GM23338 (cell line): ENCODE data around the gene CRTC3. TPM values are rescaled to one million over a fixed set of nuclear protein-coding genes. Genes with fewer than 3 reads are reported as not detected.

Experiments used
- ATAC-seq: fragments of 200-7000 bp; cut with Tn5 transposase; 3 replicates; pipeline ENCODE4 v1.9.1; 2020
- DNase-seq: peaks from one replicate; pipeline ENCODE4 v3.0.0-alpha.2; 2015; ENCODE audit warnings: low spot score
- H2AFZ ChIP-seq: fragments of 200-600 bp; sonication (generic); 2 replicates; pipeline ENCODE4 v1.8.0; 2016; ENCODE audit warnings: antibody characterized with exemption, mild to moderate bottlenecking, moderate library complexity
- H3F3A ChIP-seq: fragments of 200-600 bp; sonication (generic); replicated peaks from 2 replicates; pipeline ENCODE4 v1.8.0; 2017; ENCODE audit warnings: antibody characterized with exemption, mixed run types, low read depth
- H3K27ac ChIP-seq: fragments of 200-600 bp; sonication (generic); 2 replicates; pipeline ENCODE4 v1.6.1; 2016; ENCODE audit warnings: low read depth
- H3K27me3 ChIP-seq: fragments of 200-600 bp; sonication (generic); 2 replicates; pipeline ENCODE4 v1.8.0; 2016; ENCODE audit warnings: mild to moderate bottlenecking, mixed run types, moderate library complexity; ENCODE audit not compliant: insufficient read depth
- H3K36me3 ChIP-seq: fragments of 200-600 bp; sonication (generic); 2 replicates; pipeline ENCODE4 v1.8.0; 2016; ENCODE audit warnings: mild to moderate bottlenecking; ENCODE audit not compliant: insufficient read depth
- H3K4me1 ChIP-seq: fragments of 200-600 bp; sonication (generic); 2 replicates; pipeline ENCODE4 v1.8.0; 2016; ENCODE audit warnings: mild to moderate bottlenecking, moderate library complexity; ENCODE audit not compliant: insufficient read depth
- H3K4me2 ChIP-seq: fragments of 200-600 bp; sonication (generic); 2 replicates; pipeline ENCODE4 v1.7.1; 2017; ENCODE audit warnings: mixed run types
- H3K4me3 ChIP-seq: fragments of 200-600 bp; sonication (generic); 2 replicates; pipeline ENCODE4 v1.6.1; 2016; ENCODE audit warnings: mixed run types
- H3K79me2 ChIP-seq: fragments of 200-600 bp; sonication (generic); replicated peaks from 2 replicates; pipeline ENCODE4 v1.8.0; 2017; ENCODE audit warnings: mild to moderate bottlenecking; ENCODE audit not compliant: insufficient read depth
- H3K9me2 ChIP-seq: fragments of 200-600 bp; sonication (generic); 2 replicates; pipeline ENCODE4 v1.8.0; 2017; ENCODE audit not compliant: insufficient read depth
- H4K20me1 ChIP-seq: fragments of 200-600 bp; sonication (generic); replicated peaks from 2 replicates; pipeline ENCODE4 v1.8.0; 2017; ENCODE audit warnings: mild to moderate bottlenecking; ENCODE audit not compliant: insufficient read depth
- H3K27ac Mint-ChIP-seq: 2 replicates; pipeline ENCODE4 v1.8.0; 2020; ENCODE audit warnings: inconsistent platforms, mild to moderate bottlenecking, moderate library complexity, mixed read lengths
- H3K27me3 Mint-ChIP-seq: 3 replicates; pipeline ENCODE4 v1.8.0; 2022; ENCODE audit warnings: low read depth, mild to moderate bottlenecking, moderate library complexity, mixed read lengths, inconsistent platforms; ENCODE audit not compliant: insufficient read depth, poor library complexity
- H3K36me3 Mint-ChIP-seq: 3 replicates; pipeline ENCODE4 v1.8.0; 2021; ENCODE audit warnings: low read depth, mild to moderate bottlenecking, inconsistent platforms, moderate library complexity, mixed read lengths
- H3K4me1 Mint-ChIP-seq: 3 replicates; pipeline ENCODE4 v1.8.0; 2020; ENCODE audit warnings: mild to moderate bottlenecking, inconsistent platforms, mixed read lengths
- H3K4me3 Mint-ChIP-seq: 3 replicates; pipeline ENCODE4 v1.8.0; 2021; ENCODE audit warnings: moderate library complexity, mild to moderate bottlenecking, inconsistent platforms, mixed read lengths
- H3K9me3 Mint-ChIP-seq: 3 replicates; pipeline ENCODE4 v1.8.0; 2020; ENCODE audit warnings: moderate library complexity, mild to moderate bottlenecking, inconsistent platforms, mixed read lengths
- CREB1 ChIP-seq: fragments of 250-450 bp; sonication (Bioruptor Pico); IDR thresholded peaks from 2 replicates; pipeline ENCODE4 v1.5.0; 2020; ENCODE audit warnings: low read depth, mild to moderate bottlenecking, moderate library complexity
- CTCF ChIP-seq, 2 experiments: fragments of 200-600 bp in 1 of 2; sonication (generic) in 1 of 2; conservative IDR thresholded peaks; 2 replicates each; pipeline versions ENCODE4 v1.5.1 to v1.6.1; 2016 to 2017; ENCODE audit warnings: antibody characterized with exemption in 2 of 2, low read depth in 2 of 2, mild to moderate bottlenecking in 2 of 2, moderate library complexity in 1 of 2
- EZH2 ChIP-seq: fragments of 200-600 bp; sonication (generic); IDR thresholded peaks from one replicate; pipeline ENCODE4 v1.8.0; 2017; ENCODE audit warnings: antibody characterized with exemption, mild to moderate bottlenecking, low read depth; ENCODE audit not compliant: unreplicated experiment
- NANOG ChIP-seq: IDR thresholded peaks from 2 replicates; pipeline ENCODE4 v1.6.1; 2016; ENCODE audit warnings: antibody characterized with exemption, borderline replicate concordance
- REST ChIP-seq: IDR thresholded peaks from one replicate; pipeline ENCODE4 v1.6.1; 2018; ENCODE audit warnings: antibody characterized with exemption; ENCODE audit not compliant: unreplicated experiment
- ZNF462 ChIP-seq: fragments of 250-450 bp; sonication (Bioruptor Pico); IDR thresholded peaks from 2 replicates; pipeline ENCODE4 v1.5.0; 2020; ENCODE audit warnings: mild to moderate bottlenecking, moderate library complexity
- polyA plus RNA-seq: library from polyadenylated mRNA; unstranded; fragments of >200 nt; fragmentation: Nextera tagmentation; extraction: Ambion mirVana; gene quantifications from 2 replicates; pipeline ENCODE4 v1.2.1, GENCODE V29; 2016
- total RNA-seq: library from RNA; depleted of rRNA; stranded (reverse); fragments of >200 nt; shearing (Covaris generic); gene quantifications from 2 replicates; pipeline ENCODE4 v1.2.3, GENCODE V29; 2014

CRTC3 gene
- total and polyA plus RNA-seq, 2 experiments from 2014 or later: 2.8 to 3.8 TPM

GRCh38 chr15:90619468-90619867 lies 89.7 kb downstream of the CRTC3 start:
- no peaks in the 10 kb centered on the region for H3F3A ChIP-seq
- peaks cover 18% of the 10 kb centered on the region for H3K4me1 Mint-ChIP-seq
- H3K4me3 ChIP-seq: no peak overlapping the region
- H3K4me2 ChIP-seq: no peak overlapping the region
- H3K36me3 Mint-ChIP-seq: no peaks in the 10 kb centered on the region
- H4K20me1 ChIP-seq: no peaks in the 10 kb centered on the region
- H2AFZ ChIP-seq: no peak overlapping the region
- no peak overlapping the region for H3K27ac Mint-ChIP-seq
- ATAC-seq: peak; percentile 17; the same call in 2 of the 3 replicates
- H3K79me2 ChIP-seq: no peaks in the 10 kb centered on the region
- no peak overlapping the region for H3K4me3 Mint-ChIP-seq
- H3K27me3 Mint-ChIP-seq: peaks cover 3% of the 10 kb centered on the region
- TF ChIP-seq CTCF (conservative IDR thresholded peaks at IDR 0.05; ENCODE audit: low read depth in 2 of 2): peak; percentile 22 to 55; a peak in 3 of 4 replicates
- no peak for TF ChIP-seq EZH2
- peaks cover 13% of the 10 kb centered on the region; the same call in 1 of the 2 replicates for H3K4me1 ChIP-seq
- no peak overlapping the region for H3K27ac ChIP-seq
- peak; percentile 46 for DNase-seq
- H3K9me2 ChIP-seq: no peaks in the 10 kb centered on the region
- H3K36me3 ChIP-seq: no peaks in the 10 kb centered on the region; the same call in 1 of the 2 replicates
- no peaks in the 10 kb centered on the region for H3K27me3 ChIP-seq
- H3K9me3 Mint-ChIP-seq: no peaks in the 10 kb centered on the region

DNA sequence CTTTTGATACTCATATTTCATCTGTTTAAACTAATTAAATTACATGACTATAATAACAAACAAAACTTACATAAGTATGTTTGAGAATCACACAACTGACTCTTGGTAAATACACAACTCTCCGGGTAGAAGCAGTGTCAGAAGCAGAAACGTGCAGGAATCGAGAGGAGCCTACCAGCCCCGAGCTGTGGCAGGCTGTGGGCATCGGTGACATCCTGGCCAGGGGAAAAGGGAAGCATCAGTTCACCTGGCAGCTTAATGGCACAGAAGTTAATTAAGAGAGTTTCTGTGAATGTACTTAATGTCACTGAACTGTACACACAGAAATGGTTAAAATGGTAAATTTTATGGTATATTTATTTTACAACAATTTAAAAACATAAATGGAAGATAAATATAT lies 90.2 kb downstream of the CRTC3 start:
- Histone ChIP-seq H3K4me2 (no peak overlapping the region), H3K27ac (no peak overlapping the region), H3F3A (no peaks in the 10 kb centered on the region), H3K36me3 (no peaks in the 10 kb centered on the region; the same call in 1 of the 2 replicates), H3K4me1 (peaks cover 13% of the 10 kb centered on the region; the same call in 1 of the 2 replicates), H4K20me1 (no peaks in the 10 kb centered on the region), H3K27me3 (no peaks in the 10 kb centered on the region), H3K4me3 (no peak overlapping the region), H2AFZ (no peak overlapping the region), H3K9me2 (no peaks in the 10 kb centered on the region), H3K79me2 (no peaks in the 10 kb centered on the region)
- Mint-ChIP-seq H3K4me1 (peaks cover 18% of the 10 kb centered on the region), H3K27ac (no peak overlapping the region), H3K27me3 (peaks cover 3% of the 10 kb centered on the region), H3K4me3 (no peak overlapping the region), H3K9me3 (no peaks in the 10 kb centered on the region), H3K36me3 (no peaks in the 10 kb centered on the region)
- DNase-seq: no peak
- ATAC-seq: no peak
- TF ChIP-seq REST (no peak), NANOG (no peak), ZNF462 (CRISPR knock-in tag) (no peak), CTCF (conservative IDR thresholded peaks at IDR 0.05; ENCODE audit: low read depth in 2 of 2) (no peak), CREB1 (CRISPR knock-in tag) (no peak)
